Measurements from ENCODE around the gene KAT8. TPM values are rescaled to one million over a fixed set of nuclear protein-coding genes. Genes with fewer than 3 reads are reported as not detected.
"Not testable (repeated sequence)": the region's sequence is repeated elsewhere in the genome, so short reads cannot be mapped to it uniquely, and the experiment has no call there.

KAT8 gene
- total RNA-seq, 1 donor = 76.5 TPM

GRCh38 chr16:31168848-31169247 lies 51.4 kb downstream of the KAT8 start:
- H3K4me1 ChIP-seq (ENCODE audit: insufficient read depth, low read length) = no peaks in the 10 kb centered on the region

GRCh38 chr16:31170048-31170447 lies 52.6 kb downstream of the KAT8 start:
- H3K27me3 ChIP-seq (ENCODE audit: insufficient read depth, low read length); H3K4me1 ChIP-seq (ENCODE audit: insufficient read depth, low read length); H3K4me3 ChIP-seq (ENCODE audit: low read length): not testable (repeated sequence)

More at GRCh38 chr16:31168848-31169247, 51.4 kb downstream of the KAT8 start:
- Histone ChIP-seq H3K27me3 (ENCODE audit: insufficient read depth, low read length) (no peaks in the 10 kb centered on the region), H3K9me3 (ENCODE audit: low read depth, low read length) (no peaks in the 10 kb centered on the region), H3K4me3 (ENCODE audit: low read length) (no peak overlapping the region)

GRCh38 chr16:31177136-31177535 lies 59.7 kb downstream of the KAT8 start:
- peaks cover 42% of the 10 kb centered on the region for H3K4me1 ChIP-seq (ENCODE audit: insufficient read depth, low read length)
- H3K27me3 ChIP-seq (ENCODE audit: insufficient read depth, low read length) = no peaks in the 10 kb centered on the region
- H3K9me3 ChIP-seq (ENCODE audit: low read depth, low read length) = no peaks in the 10 kb centered on the region
- H3K4me3 ChIP-seq (ENCODE audit: low read length) = no peak overlapping the region

More at GRCh38 chr16:31170048-31170447, 52.6 kb downstream of the KAT8 start:
- not testable (repeated sequence) for H3K9me3 ChIP-seq (ENCODE audit: low read depth, low read length)

- peaks cover 63% of the 10 kb centered on the region for H3K4me1 ChIP-seq (ENCODE audit: insufficient read depth, low read length)
- no peaks in the 10 kb centered on the region for H3K27me3 ChIP-seq (ENCODE audit: insufficient read depth, low read length)
- H3K4me3 ChIP-seq (ENCODE audit: low read length) = peak overlapping the region; percentile 99
- no peaks in the 10 kb centered on the region for H3K9me3 ChIP-seq (ENCODE audit: low read depth, low read length)
Measured at GRCh38 chr16:31179219-31179746, 61.8 kb downstream of the KAT8 start.

GRCh38 chr16:31179747-31180459 lies 62.4 kb downstream of the KAT8 start, which contains the start of gene FUS:
TSS of gene FUS (plus strand) at chr16:31180139. CDS start at chr16:31180215, 76 bp downstream.
- Histone ChIP-seq H3K9me3 (ENCODE audit: low read depth, low read length) (no peaks in the 10 kb centered on the region), H3K4me1 (ENCODE audit: insufficient read depth, low read length) (peaks cover 69% of the 10 kb centered on the region), H3K4me3 (ENCODE audit: low read length) (peak within 1 kb of the TSS; percentile 99), H3K27me3 (ENCODE audit: insufficient read depth, low read length) (no peaks in the 10 kb centered on the region)

Other genes starting within 250 kb of the KAT8 start
- 17.0 TPM for gene BCL7C, start 223.6 kb upstream of the KAT8 start, total RNA-seq
- gene CTF1, start 221.1 kb upstream of the KAT8 start, total RNA-seq = 0.21 TPM
- gene FBXL19, start 194.1 kb upstream of the KAT8 start, total RNA-seq = 5.4 TPM
- gene ORAI3, start 168.6 kb upstream of the KAT8 start, total RNA-seq = 11.3 TPM
- 16.1 TPM for gene SETD1A, start 159.9 kb upstream of the KAT8 start, total RNA-seq
- gene HSD3B7, start 132.5 kb upstream of the KAT8 start, total RNA-seq = 0.73 TPM
- 0.63 TPM for gene STX1B, start 107.0 kb upstream of the KAT8 start, total RNA-seq
- gene STX4, start 84.1 kb upstream of the KAT8 start, total RNA-seq = 16.5 TPM
- gene ZNF668, start 43.4 kb upstream of the KAT8 start, total RNA-seq = 10.7 TPM
- 9.6 TPM for gene ZNF646, start 43.2 kb upstream of the KAT8 start, total RNA-seq
- 1.0 TPM for gene PRSS53, start 28.7 kb upstream of the KAT8 start, total RNA-seq
- 27.1 TPM for gene VKORC1, start 22.9 kb upstream of the KAT8 start, total RNA-seq
- 11.0 TPM for gene BCKDK, start 9.3 kb upstream of the KAT8 start, total RNA-seq
- gene PRSS8, start 18.1 kb downstream of the KAT8 start, total RNA-seq = not detected
- 1.2 TPM for gene PRSS36, start 32.4 kb downstream of the KAT8 start, total RNA-seq
- 183 TPM for gene FUS, start 62.5 kb downstream of the KAT8 start, total RNA-seq
- 93.3 TPM for gene PYCARD, start 85.1 kb downstream of the KAT8 start, total RNA-seq
- gene TRIM72, start 96.5 kb downstream of the KAT8 start, total RNA-seq = 0.10 TPM
- not detected for gene PYDC1, start 99.5 kb downstream of the KAT8 start, total RNA-seq
- 127 TPM for gene ITGAM, start 142.3 kb downstream of the KAT8 start, total RNA-seq
- gene ITGAX, start 237.5 kb downstream of the KAT8 start, total RNA-seq = 190 TPM

All from mononuclear cell (primary cell).